GM10248 (cell line): ENCODE data around the gene ZNF181.
A peak's percentile ranks its signal among the peaks of the same experiment; 100 is the strongest.

Experiments
- CTCF ChIA-PET: fragments of 300-600 bp; sonication (Branson Sonifier 250); formaldehyde crosslinking; extraction: SDS; loops from one replicate; lab custom pipeline; 2021; ENCODE audit warnings: antibody characterized with exemption; lab: Yijun Ruan, JAX
- POLR2A ChIA-PET: fragments of 350-650 bp; sonication (Branson Sonifier 250); formaldehyde crosslinking; extraction: SDS; loops from one replicate; lab custom pipeline; 2020; ENCODE audit warnings: antibody characterized with exemption; lab: Yijun Ruan, JAX
- DNase-seq: peaks from one replicate; pipeline ENCODE4 v3.0.0; 2012; ENCODE audit errors: extremely low spot score
- CTCF ChIP-seq: IDR thresholded peaks from 2 replicates; pipeline ENCODE4 v1.5.1; 2012; ENCODE audit warnings: mild to moderate bottlenecking, low read depth; ENCODE audit errors: extremely low read depth, missing control alignments, control extremely low read depth

Gene ZNF181

GRCh38 chr19:34725400-34725799 lies 8.6 kb upstream of the ZNF181 start:
- no peak for TF ChIP-seq CTCF
- no peak for DNase-seq
- POLR2A ChIA-PET = no interaction called here
- CTCF ChIA-PET = interaction anchor here (1.5 kb wide), 1 partner anchor 28 kb away, joined by 3 read pairs; no protein-coding TSS in a partner anchor

- POLR2A ChIA-PET = no interaction called here
These were observed 2.8 kb upstream of the ZNF181 start for GRCh38 chr19:34731019-34731829.

DNA sequence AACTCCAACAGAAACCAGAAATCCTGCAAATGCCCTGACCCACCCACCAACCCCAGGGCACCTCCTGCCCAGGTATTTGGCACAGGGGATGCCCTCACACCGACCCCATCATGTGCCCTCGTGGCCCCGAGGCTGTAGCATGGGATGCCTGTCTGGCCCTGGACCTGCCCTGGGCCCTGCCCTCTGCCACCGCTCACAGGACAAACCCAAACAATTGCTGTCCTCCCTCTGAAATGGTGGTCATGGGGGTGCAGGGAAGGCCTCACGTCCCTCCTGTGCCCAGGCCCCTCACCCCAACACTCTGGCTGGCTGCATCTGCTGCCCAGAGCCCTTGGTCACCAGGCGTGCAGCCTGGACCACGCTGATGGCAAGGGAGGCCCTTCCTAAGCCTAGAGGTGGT lies 2.1 kb upstream of the ZNF181 start:
- ChIA-PET CTCF (interaction anchor here (2.0 kb wide), 1 partner anchor 39 kb away, joined by 6 read pairs; no protein-coding TSS in a partner anchor), POLR2A (no interaction called here)
- no peak for DNase-seq
- TF ChIP-seq CTCF = no peak

More at GRCh38 chr19:34731019-34731829, 2.8 kb upstream of the ZNF181 start:
- TF ChIP-seq CTCF = no peak
- CTCF ChIA-PET = interaction anchor here (1.2 kb wide), 1 partner anchor 91 kb away, joined by 5 read pairs; no protein-coding TSS in a partner anchor
- peak; percentile 10 for DNase-seq

DNA sequence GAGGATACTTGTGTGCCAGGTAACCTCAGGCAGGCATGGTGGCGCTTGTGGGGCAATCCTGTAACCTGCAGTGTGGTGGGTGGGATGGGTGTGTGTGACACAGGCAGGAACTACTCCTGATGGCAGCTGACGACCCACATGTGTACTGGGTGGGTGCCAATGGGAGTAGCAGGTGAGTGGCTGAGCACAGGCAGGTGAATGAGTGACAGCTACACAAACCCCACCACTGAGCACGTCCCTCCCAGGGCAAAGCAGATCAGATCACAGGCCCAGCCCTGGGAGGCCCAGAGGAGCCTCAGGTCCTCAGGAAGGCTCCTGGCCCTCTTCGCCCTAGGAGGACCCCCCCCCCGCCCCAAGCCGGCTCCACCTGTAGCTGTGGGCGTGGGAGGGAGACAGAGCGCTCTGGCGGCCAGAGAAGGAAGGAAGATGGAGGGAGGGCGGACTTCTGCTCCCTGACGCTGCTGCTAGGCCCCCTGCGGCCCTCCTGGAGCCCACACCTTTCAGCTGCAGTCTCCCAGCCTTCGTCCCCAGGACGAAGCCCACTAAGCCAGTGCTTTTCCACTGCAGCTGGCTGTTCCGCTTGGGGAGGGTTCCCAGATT lies 1.3 kb upstream of the ZNF181 start:
- ChIA-PET POLR2A (no interaction called here), CTCF (interaction anchor here (1.3 to 2.0 kb wide), 2 partner anchors 14 to 38 kb away, joined by 3 to 6 read pairs; no protein-coding TSS in a partner anchor)
- TF ChIP-seq CTCF = no peak
- peak; percentile 35 for DNase-seq

DNA sequence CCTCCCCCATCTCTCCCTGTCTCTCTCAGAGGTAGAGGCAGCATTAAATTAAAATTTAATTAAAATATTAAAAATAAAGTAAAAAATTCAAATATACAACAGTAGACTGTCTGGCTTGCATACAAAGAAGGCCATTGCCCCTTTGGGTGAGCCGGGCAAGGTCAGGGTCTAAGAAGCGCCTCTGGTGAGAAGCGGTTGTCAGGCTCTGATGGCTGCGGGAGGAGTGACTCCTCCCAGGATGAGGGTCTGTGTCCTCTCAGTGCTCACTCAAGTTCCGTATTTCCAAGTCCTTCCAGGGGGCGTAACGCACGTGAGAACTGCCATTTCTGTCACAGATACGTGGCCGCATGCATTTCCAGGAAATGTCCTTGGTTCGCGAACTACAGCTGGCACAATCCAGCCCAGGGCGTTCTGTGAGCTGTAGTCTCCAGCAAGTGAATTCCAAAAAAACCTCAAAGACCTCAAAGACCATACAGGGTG lies 737 bp upstream of the ZNF181 start:
- peak; percentile 43 for DNase-seq
- ChIA-PET CTCF (interaction anchor here (1.3 to 2.0 kb wide), 2 partner anchors 15 to 38 kb away, joined by 3 to 6 read pairs; no protein-coding TSS in a partner anchor), POLR2A (no interaction called here)
- TF ChIP-seq CTCF = no peak

- POLR2A ChIA-PET = no interaction called here
- TF ChIP-seq CTCF = no peak
- DNase-seq = no peak
- CTCF ChIA-PET = no interaction called here
These were observed 577 bp downstream of the ZNF181 start for GRCh38 chr19:34734537-34735103.
